Tongue (tissue), 2 donors: ENCODE data around the gene HCRTR1. TPM values are rescaled to one million over a fixed set of nuclear protein-coding genes. Genes with fewer than 3 reads are reported as not detected.

Experiments
- DNase-seq: peaks from one replicate; pipeline ENCODE4 v3.0.0-alpha.2; 2015
- total RNA-seq: library from RNA; depleted of rRNA; stranded (reverse); fragments of >200 nt; gene quantifications from one replicate; pipeline ENCODE4 v1.2.3, GENCODE V29; 2014

Gene HCRTR1
- total RNA-seq, 1 donor from 2014 or later: not detected

- peak; percentile 27 for DNase-seq
These were observed 49.7 kb downstream of the HCRTR1 start for GRCh38 chr1:31667065-31667785.

GRCh38 chr1:31668303-31668883 lies 50.9 kb downstream of the HCRTR1 start:
- DNase-seq: no peak

GRCh38 chr1:31669433-31669785 lies 51.9 kb downstream of the HCRTR1 start:
- no peak for DNase-seq

GRCh38 chr1:31669786-31670592 lies 52.5 kb downstream of the HCRTR1 start:
- DNase-seq: peak; percentile 93

- DNase-seq: peak; percentile 50
These were observed 53.1 kb downstream of the HCRTR1 start for GRCh38 chr1:31670593-31670964.

- DNase-seq: no peak
These were observed 53.7 kb downstream of the HCRTR1 start for GRCh38 chr1:31671147-31671546.

GRCh38 chr1:31671561-31672201 lies 54.2 kb downstream of the HCRTR1 start:
- no peak for DNase-seq

- DNase-seq: peak; percentile 86
These were observed 55.5 kb downstream of the HCRTR1 start for GRCh38 chr1:31672986-31673385.

- DNase-seq: no peak
These were observed 55.9 kb downstream of the HCRTR1 start for GRCh38 chr1:31673433-31673832.

GRCh38 chr1:31674626-31675025 lies 57.1 kb downstream of the HCRTR1 start:
- peak; percentile 84 for DNase-seq

GRCh38 chr1:31675161-31675560 lies 57.7 kb downstream of the HCRTR1 start:
- DNase-seq: peak; percentile 60

- DNase-seq: no peak
These were observed 58.3 kb downstream of the HCRTR1 start for GRCh38 chr1:31675756-31676155.

Other genes starting within 250 kb of the HCRTR1 start
- gene FABP3, start 244.6 kb upstream of the HCRTR1 start, total RNA-seq: 260 TPM
- 12.1 TPM for gene SERINC2, start 204.5 kb upstream of the HCRTR1 start, total RNA-seq
- 56.0 TPM for gene TINAGL1, start 41.2 kb upstream of the HCRTR1 start, total RNA-seq
- 52.1 TPM for gene PEF1, start 27.2 kb downstream of the HCRTR1 start, total RNA-seq
- gene COL16A1, start 86.3 kb downstream of the HCRTR1 start, total RNA-seq: 158 TPM
- gene ADGRB2, start 146.7 kb downstream of the HCRTR1 start, total RNA-seq: 7.9 TPM
- 0.21 TPM for gene SPOCD1, start 198.3 kb downstream of the HCRTR1 start, total RNA-seq